Measurements from ENCODE around the gene CDC42BPB.

DNA sequence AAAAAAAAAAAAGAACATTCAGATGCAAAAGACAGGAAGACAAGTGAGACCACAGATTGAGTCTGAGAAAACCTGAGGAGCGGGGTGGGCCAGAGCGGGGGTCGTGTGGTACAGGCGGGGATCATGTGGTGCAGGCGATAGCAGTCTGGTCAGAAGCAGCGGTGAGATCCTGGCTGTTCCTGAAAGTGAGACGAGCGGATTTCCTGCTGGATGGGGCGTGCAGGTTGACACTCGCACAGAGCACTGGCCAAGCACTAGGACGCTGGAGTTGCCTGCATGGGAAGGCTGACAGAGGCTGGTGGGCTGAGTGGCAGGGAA lies 35.7 kb downstream of the CDC42BPB start:
- TF ChIP-seq, protein P1, sequence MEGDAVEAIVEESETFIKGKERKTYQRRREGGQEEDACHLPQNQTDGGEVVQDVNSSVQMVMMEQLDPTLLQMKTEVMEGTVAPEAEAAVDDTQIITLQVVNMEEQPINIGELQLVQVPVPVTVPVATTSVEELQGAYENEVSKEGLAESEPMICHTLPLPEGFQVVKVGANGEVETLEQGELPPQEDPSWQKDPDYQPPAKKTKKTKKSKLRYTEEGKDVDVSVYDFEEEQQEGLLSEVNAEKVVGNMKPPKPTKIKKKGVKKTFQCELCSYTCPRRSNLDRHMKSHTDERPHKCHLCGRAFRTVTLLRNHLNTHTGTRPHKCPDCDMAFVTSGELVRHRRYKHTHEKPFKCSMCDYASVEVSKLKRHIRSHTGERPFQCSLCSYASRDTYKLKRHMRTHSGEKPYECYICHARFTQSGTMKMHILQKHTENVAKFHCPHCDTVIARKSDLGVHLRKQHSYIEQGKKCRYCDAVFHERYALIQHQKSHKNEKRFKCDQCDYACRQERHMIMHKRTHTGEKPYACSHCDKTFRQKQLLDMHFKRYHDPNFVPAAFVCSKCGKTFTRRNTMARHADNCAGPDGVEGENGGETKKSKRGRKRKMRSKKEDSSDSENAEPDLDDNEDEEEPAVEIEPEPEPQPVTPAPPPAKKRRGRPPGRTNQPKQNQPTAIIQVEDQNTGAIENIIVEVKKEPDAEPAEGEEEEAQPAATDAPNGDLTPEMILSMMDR (IDR thresholded peaks at IDR 0.05), result no peak
- no peak for TF ChIP-seq POLR2AphosphoS5 (IDR thresholded peaks at IDR 0.05)

Data from upper lobe of left lung (tissue), 4 donors.